CD4-positive, CD25-positive, alpha-beta regulatory T cell (primary cell): ENCODE results near the gene SLC16A4. TPM values are rescaled to one million over a fixed set of nuclear protein-coding genes. Genes with fewer than 3 reads are reported as not detected.
"Not testable (repeated sequence)": the region's sequence is repeated elsewhere in the genome, so short reads cannot be mapped to it uniquely, and the experiment has no call there.

ENCODE experiments used
- ATAC-seq, 2 donors: fragments of 150-1000 bp; cut with Tn5 transposase; one replicate each; pipeline ENCODE4 v1.10.0; 2021; ENCODE audit warnings: low read depth in 2 of 2, moderate number of reproducible peaks in 2 of 2, moderate library complexity in 1 of 2
- DNase-seq, 3 donors: peaks; one replicate each; pipeline versions ENCODE4 v3.0.0 to v3.0.0-alpha.2; 2012 to 2022; ENCODE audit warnings: mixed read lengths in 1 of 3
- H3K27ac ChIP-seq: one replicate; pipeline ENCODE4 v1.7.0; 2013; ENCODE audit warnings: mild to moderate bottlenecking, low read length; ENCODE audit not compliant: insufficient read depth, poor library complexity, severe bottlenecking
- H3K27me3 ChIP-seq: one replicate; pipeline ENCODE4 v1.7.0; 2013; ENCODE audit warnings: low read length; ENCODE audit not compliant: control insufficient read depth, insufficient read depth
- H3K36me3 ChIP-seq: one replicate; pipeline ENCODE4 v1.7.0; 2013; ENCODE audit warnings: mild to moderate bottlenecking, low read length, moderate library complexity; ENCODE audit not compliant: control insufficient read depth, insufficient read depth
- H3K4me1 ChIP-seq: 2 replicates; pipeline ENCODE4 v1.7.0; 2013; ENCODE audit warnings: mild to moderate bottlenecking, low read length; ENCODE audit not compliant: insufficient read depth, control insufficient read depth, poor library complexity, severe bottlenecking
- H3K4me3 ChIP-seq: one replicate; pipeline ENCODE4 v1.7.0; 2013; ENCODE audit warnings: low read depth, mild to moderate bottlenecking, low read length, moderate library complexity
- H3K9me3 ChIP-seq, 2 experiments: 1 replicate in 1 of 2; 2 replicates in 1 of 2; pipeline ENCODE4 v1.7.0; 2013; ENCODE audit warnings: low read length in 2 of 2, mild to moderate bottlenecking in 1 of 2, moderate library complexity in 1 of 2; ENCODE audit not compliant: control insufficient read depth in 2 of 2
- H3K27ac Mint-ChIP-seq, 3 donors: one replicate each; pipeline ENCODE4 v1.8.0; 2020 to 2022; ENCODE audit warnings: mild to moderate bottlenecking in 3 of 3, mixed read lengths in 3 of 3, moderate library complexity in 2 of 3
- H3K27me3 Mint-ChIP-seq: one replicate; pipeline ENCODE4 v1.8.0; 2022; ENCODE audit warnings: mild to moderate bottlenecking, mixed read lengths
- H3K36me3 Mint-ChIP-seq: one replicate; pipeline ENCODE4 v1.8.0; 2020; ENCODE audit warnings: mixed read lengths
- H3K4me1 Mint-ChIP-seq, 4 donors: one replicate each; pipeline ENCODE4 v1.8.0; 2020 to 2022; ENCODE audit warnings: mixed read lengths in 4 of 4, mild to moderate bottlenecking in 1 of 4
- H3K4me3 Mint-ChIP-seq, 4 donors: one replicate each; pipeline ENCODE4 v1.8.0; 2020 to 2022; ENCODE audit warnings: mild to moderate bottlenecking in 4 of 4, mixed read lengths in 4 of 4, moderate library complexity in 3 of 4
- H3K9me3 Mint-ChIP-seq, 7 donors: one replicate each; pipeline ENCODE4 v1.8.0; 2020 to 2022; ENCODE audit warnings: mixed read lengths in 7 of 7, mild to moderate bottlenecking in 3 of 7, moderate library complexity in 2 of 7
- polyA plus RNA-seq, 4 donors: library from polyadenylated mRNA; unstranded; fragments of 300-500 nt; fragmentation: Illumina TruSeq; gene quantifications; one replicate each; pipeline ENCODE4 v1.2.3, GENCODE V29; 2021
- total RNA-seq: library from RNA; stranded (reverse); gene quantifications from one replicate; pipeline ENCODE4 v1.2.3, GENCODE V29; 2022

Gene SLC16A4
- not detected for total RNA-seq
- polyA plus RNA-seq, result under 1 TPM; 0.31 to 0.73 (median 0.65) TPM

GRCh38 chr1:110390692-110391245 is at the start of gene SLC16A4:
SLC16A4 (minus strand) TSS chr1:110391026; CDS start chr1:110389323, 1,703 bp downstream.
- ATAC-seq (no peak), DNase-seq (no peak)
- Mint-ChIP-seq H3K27me3 (no peaks in the 10 kb centered on the region), H3K4me1 (peaks cover 0 to 2% (median 0%) of the 10 kb centered on the region in 4 donors), H3K4me3 (no peak within 1 kb of the TSS), H3K36me3 (peaks cover 8% of the 10 kb centered on the region), H3K9me3 (no peaks in the 10 kb centered on the region), H3K27ac (no peak within 1 kb of the TSS)
- H3K4me1 ChIP-seq, result no peaks in the 10 kb centered on the region
- no peaks in the 10 kb centered on the region for H3K27me3 ChIP-seq
- H3K27ac ChIP-seq, result no peak within 1 kb of the TSS
- no peaks in the 10 kb centered on the region for H3K9me3 ChIP-seq
- H3K4me3 ChIP-seq, result no peak within 1 kb of the TSS
- peaks cover 6% of the 10 kb centered on the region for H3K36me3 ChIP-seq

- H3K36me3 ChIP-seq, DNase-seq, H3K4me1 Mint-ChIP-seq, H3K9me3 Mint-ChIP-seq, H3K27me3 ChIP-seq, H3K4me1 ChIP-seq, H3K27ac Mint-ChIP-seq, H3K36me3 Mint-ChIP-seq, H3K27ac ChIP-seq, H3K9me3 ChIP-seq, ATAC-seq, H3K4me3 Mint-ChIP-seq, H3K4me3 ChIP-seq: not testable (repeated sequence)
- peaks cover 19% of the 10 kb centered on the region for H3K27me3 Mint-ChIP-seq
Observed at GRCh38 chr1:110439873-110440272, 49.0 kb upstream of the SLC16A4 start.

GRCh38 chr1:110438893-110439292 is 48.1 kb upstream of the SLC16A4 start:
- no peaks in the 10 kb centered on the region for H3K9me3 Mint-ChIP-seq
- no peaks in the 10 kb centered on the region for H3K4me1 ChIP-seq
- H3K4me3 Mint-ChIP-seq, result no peak overlapping the region
- no peaks in the 10 kb centered on the region for H3K27me3 ChIP-seq
- H3K4me3 ChIP-seq, result no peak overlapping the region
- H3K9me3 ChIP-seq, result no peaks in the 10 kb centered on the region
- no peak overlapping the region for H3K27ac ChIP-seq
- no peaks in the 10 kb centered on the region for H3K4me1 Mint-ChIP-seq
- DNase-seq, result no peak
- H3K36me3 ChIP-seq, result no peaks in the 10 kb centered on the region
- H3K36me3 Mint-ChIP-seq, result no peaks in the 10 kb centered on the region
- peaks cover 19% of the 10 kb centered on the region for H3K27me3 Mint-ChIP-seq
- H3K27ac Mint-ChIP-seq, result no peak overlapping the region
- no peak for ATAC-seq

DNA sequence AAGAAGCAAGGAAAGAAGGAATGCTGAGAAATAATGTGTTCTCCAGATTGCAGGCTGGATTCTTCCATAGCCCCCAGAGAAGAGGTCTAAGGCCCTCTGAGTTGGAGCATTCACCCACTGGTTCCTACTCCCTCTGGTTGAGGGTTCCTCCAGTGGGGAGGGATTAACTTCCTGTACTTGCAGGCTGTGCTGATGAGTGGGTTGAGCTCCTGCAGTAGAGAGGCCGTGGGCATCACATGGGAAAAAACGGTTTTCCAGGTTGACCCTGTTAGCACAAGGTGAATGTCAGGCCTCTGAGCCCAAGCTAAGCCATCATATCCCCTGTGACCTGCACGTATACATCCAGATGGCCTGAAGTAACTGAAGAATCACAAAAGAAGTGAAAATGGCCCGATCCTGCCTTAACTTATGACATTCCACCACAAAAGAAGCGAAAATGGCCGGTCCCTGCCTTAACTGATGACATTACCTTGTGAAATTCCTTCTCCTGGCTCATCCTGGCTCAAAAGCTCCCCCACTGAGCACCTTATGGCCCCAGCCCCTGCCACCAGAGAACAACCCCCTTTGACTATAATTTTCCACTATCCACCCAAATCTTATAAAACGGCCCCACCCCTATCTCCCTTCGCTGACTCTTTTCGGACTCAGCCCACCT is 46.9 kb upstream of the SLC16A4 start:
- DNase-seq, H3K9me3 ChIP-seq, H3K4me3 Mint-ChIP-seq, H3K4me3 ChIP-seq, ATAC-seq, H3K27me3 ChIP-seq, H3K36me3 Mint-ChIP-seq, H3K4me1 ChIP-seq, H3K36me3 ChIP-seq, H3K4me1 Mint-ChIP-seq, H3K9me3 Mint-ChIP-seq, H3K27ac ChIP-seq: not testable (repeated sequence)
- Mint-ChIP-seq H3K27ac (peak overlapping the region in 1 of 3 donors; percentile 29), H3K27me3 (peaks cover 12% of the 10 kb centered on the region)

DNA sequence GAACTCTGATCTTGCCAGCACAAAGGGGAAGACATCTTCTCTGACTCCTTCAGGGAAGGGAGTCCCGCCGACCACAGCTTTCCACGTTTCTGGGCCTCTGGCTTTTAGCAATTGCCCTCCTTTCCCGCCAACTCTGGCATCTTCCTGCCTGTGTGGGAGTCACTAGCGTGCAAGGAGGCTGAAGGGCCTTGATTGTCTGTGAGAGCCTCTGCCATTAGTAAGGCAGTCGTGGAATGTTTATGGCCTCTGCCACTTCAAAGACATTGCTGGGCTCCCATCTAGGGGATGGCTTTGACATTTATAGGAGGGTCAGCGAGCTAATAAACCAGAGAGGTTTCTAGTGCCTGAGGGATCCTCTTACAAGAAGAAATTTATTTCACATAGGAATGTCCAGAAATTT is 45.8 kb upstream of the SLC16A4 start:
- no peak overlapping the region for H3K27ac Mint-ChIP-seq
- no peaks in the 10 kb centered on the region for H3K4me1 Mint-ChIP-seq

GRCh38 chr1:110434946-110435345 is 44.1 kb upstream of the SLC16A4 start:
- H3K36me3 Mint-ChIP-seq, result no peaks in the 10 kb centered on the region
- Histone ChIP-seq H3K27me3 (peaks cover 5% of the 10 kb centered on the region), H3K4me1 (no peaks in the 10 kb centered on the region), H3K36me3 (no peaks in the 10 kb centered on the region), H3K9me3 (no peaks in the 10 kb centered on the region), H3K4me3 (no peak overlapping the region), H3K27ac (no peak overlapping the region)
- peaks cover 22% of the 10 kb centered on the region for H3K27me3 Mint-ChIP-seq
- H3K4me1 Mint-ChIP-seq, result no peaks in the 10 kb centered on the region
- no peak for ATAC-seq
- no peak overlapping the region for H3K27ac Mint-ChIP-seq
- H3K9me3 Mint-ChIP-seq, result no peaks in the 10 kb centered on the region
- no peak overlapping the region for H3K4me3 Mint-ChIP-seq
- no peak for DNase-seq

More for the DNA sequence above, 45.8 kb upstream of the SLC16A4 start:
- Histone ChIP-seq H3K27ac (no peak overlapping the region), H3K27me3 (peaks cover 3% of the 10 kb centered on the region), H3K4me1 (no peaks in the 10 kb centered on the region), H3K9me3 (no peaks in the 10 kb centered on the region), H3K4me3 (no peak overlapping the region), H3K36me3 (no peaks in the 10 kb centered on the region)
- H3K27me3 Mint-ChIP-seq, result peaks cover 18% of the 10 kb centered on the region
- DNase-seq, result no peak
- H3K4me3 Mint-ChIP-seq, result no peak overlapping the region
- ATAC-seq, result no peak
- no peaks in the 10 kb centered on the region for H3K9me3 Mint-ChIP-seq
- H3K36me3 Mint-ChIP-seq, result no peaks in the 10 kb centered on the region

DNA sequence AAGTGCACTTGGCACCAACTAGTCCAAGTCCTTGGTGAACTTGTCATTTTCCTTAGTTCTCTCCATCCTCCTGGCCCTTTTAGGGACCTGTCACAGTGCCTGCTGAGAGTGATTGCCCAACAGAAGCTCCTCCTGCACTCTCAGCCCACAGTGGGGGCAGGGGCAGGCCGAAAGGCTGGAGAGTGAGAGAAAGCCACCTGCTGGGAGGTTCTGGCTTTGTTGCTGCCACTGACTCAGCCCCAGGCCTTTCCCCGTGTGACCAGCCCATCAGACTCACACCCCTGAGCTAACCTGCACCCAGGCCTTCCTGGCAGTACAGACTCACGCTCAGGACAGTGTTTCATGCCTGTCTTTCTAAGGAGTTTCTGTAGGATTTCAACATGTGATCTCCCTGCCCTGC is 43.0 kb upstream of the SLC16A4 start:
- Histone ChIP-seq H3K4me1 (no peaks in the 10 kb centered on the region), H3K4me3 (no peak overlapping the region), H3K9me3 (no peaks in the 10 kb centered on the region), H3K27ac (no peak overlapping the region), H3K27me3 (peaks cover 5% of the 10 kb centered on the region), H3K36me3 (no peaks in the 10 kb centered on the region)
- DNase-seq (no peak), ATAC-seq (no peak)
- Mint-ChIP-seq H3K36me3 (no peaks in the 10 kb centered on the region), H3K27ac (no peak overlapping the region), H3K4me3 (no peak overlapping the region), H3K4me1 (no peaks in the 10 kb centered on the region), H3K27me3 (peaks cover 15% of the 10 kb centered on the region), H3K9me3 (no peaks in the 10 kb centered on the region)

- Histone ChIP-seq H3K27me3 (peaks cover 5% of the 10 kb centered on the region), H3K4me1 (no peaks in the 10 kb centered on the region), H3K4me3 (no peak overlapping the region), H3K27ac (no peak overlapping the region), H3K36me3 (no peaks in the 10 kb centered on the region), H3K9me3 (no peaks in the 10 kb centered on the region)
- DNase-seq (no peak), ATAC-seq (no peak)
- Mint-ChIP-seq H3K4me3 (no peak overlapping the region), H3K4me1 (no peaks in the 10 kb centered on the region), H3K27me3 (peaks cover 11% of the 10 kb centered on the region), H3K9me3 (no peaks in the 10 kb centered on the region), H3K36me3 (no peaks in the 10 kb centered on the region), H3K27ac (no peak overlapping the region)
Observed at GRCh38 chr1:110433213-110433612, 42.4 kb upstream of the SLC16A4 start.
